Fibroblast of pulmonary artery (primary cell): Measurements from ENCODE around the gene MICU1.
"Not testable (repeated sequence)": the region's sequence is repeated elsewhere in the genome, so short reads cannot be mapped to it uniquely, and the experiment has no call there.

Experiments
- DNase-seq: peaks from one replicate; pipeline ENCODE4 v3.0.0-alpha.2; 2010; ENCODE audit warnings: low read depth
- H3K4me3 ChIP-seq: replicated peaks from 2 replicates; pipeline ENCODE4 v1.5.1; 2011; ENCODE audit warnings: low read depth, mild to moderate bottlenecking, control low read depth, low read length, moderate library complexity
- CTCF ChIP-seq: IDR thresholded peaks from 2 replicates; pipeline ENCODE4 v1.5.1; 2011; ENCODE audit warnings: mild to moderate bottlenecking, control low read depth, low read length, inconsistent platforms; ENCODE audit errors: missing control alignments

Gene MICU1

GRCh38 chr10:72348282-72348681, 277.6 kb downstream of the MICU1 start:
- no peak overlapping the region for H3K4me3 ChIP-seq
- DNase-seq: no peak
- no peak for TF ChIP-seq CTCF

- not testable (repeated sequence) for H3K4me3 ChIP-seq, DNase-seq
Observed at GRCh38 chr10:72346117-72346516, 279.8 kb downstream of the MICU1 start.

- DNase-seq: no peak
- TF ChIP-seq CTCF: no peak
- H3K4me3 ChIP-seq: no peak overlapping the region
Observed at GRCh38 chr10:72344932-72345331, 280.9 kb downstream of the MICU1 start.

GRCh38 chr10:72342911-72343310, 283.0 kb downstream of the MICU1 start:
- no peak overlapping the region for H3K4me3 ChIP-seq
- TF ChIP-seq CTCF: no peak
- DNase-seq: no peak

GRCh38 chr10:72340510-72341261, 285.2 kb downstream of the MICU1 start:
- TF ChIP-seq CTCF: peak; percentile 93
- peak; percentile 60 for DNase-seq
- no peak overlapping the region for H3K4me3 ChIP-seq

- DNase-seq: no peak
- TF ChIP-seq CTCF: no peak
- H3K4me3 ChIP-seq: no peak overlapping the region
Observed at GRCh38 chr10:72338180-72338579, 287.7 kb downstream of the MICU1 start.

- no peak for DNase-seq
- no peak overlapping the region for H3K4me3 ChIP-seq
- TF ChIP-seq CTCF: no peak
Observed at GRCh38 chr10:72337722-72338121, 288.2 kb downstream of the MICU1 start.
